ENCODE results near the gene TBC1D32. TPM values are rescaled to one million over a fixed set of nuclear protein-coding genes. Genes with fewer than 3 reads are reported as not detected.

The TBC1D32 gene
- total RNA-seq, 1 donor from 2014 or later, result 8.9 TPM

GRCh38 chr6:121093928-121094327 lies 240.4 kb downstream of the TBC1D32 start:
- no peaks in the 10 kb centered on the region for H3K79me2 ChIP-seq (ENCODE audit: insufficient read depth, low read length)
- no peaks in the 10 kb centered on the region for H3K4me1 ChIP-seq (ENCODE audit: insufficient read depth, low read length)
- H3K9me3 Mint-ChIP-seq (ENCODE audit: unreplicated experiment), result peaks cover 3% of the 10 kb centered on the region
- H3K27me3 ChIP-seq (ENCODE audit: insufficient read depth, low read length), result no peaks in the 10 kb centered on the region
- H3K27me3 Mint-ChIP-seq (ENCODE audit: low read depth, unreplicated experiment), result no peaks in the 10 kb centered on the region
- no peak for FAIRE-seq
- H3K36me3 Mint-ChIP-seq (ENCODE audit: low read depth, unreplicated experiment), result peaks cover 2% of the 10 kb centered on the region
- no peak overlapping the region for H2AFZ ChIP-seq (ENCODE audit: low read depth, low read length)
- no peaks in the 10 kb centered on the region for H3K36me3 ChIP-seq (ENCODE audit: insufficient read depth, low read length)
- DNase-seq (ENCODE audit: low read depth), result peak; percentile 65
- H3K9me3 ChIP-seq (ENCODE audit: insufficient read depth, low read depth, low read length), result no peaks in the 10 kb centered on the region
- H3K27ac Mint-ChIP-seq (ENCODE audit: unreplicated experiment), result no peak overlapping the region
- no peak overlapping the region for H3K9ac ChIP-seq (ENCODE audit: low read length)
- TF ChIP-seq EZH2 (IDR thresholded peaks at IDR 0.05; ENCODE audit: insufficient read depth, low read length) (no peak), CTCF (IDR thresholded peaks at IDR 0.05; ENCODE audit: insufficient read depth, low read depth, low read length) (no peak)
- no peaks in the 10 kb centered on the region for H4K20me1 ChIP-seq (ENCODE audit: insufficient read depth, low read length)
- H3K4me2 ChIP-seq (ENCODE audit: low read length), result no peak overlapping the region
- H3K27ac ChIP-seq (ENCODE audit: low read depth, low read length), result no peak overlapping the region
- H3K4me3 Mint-ChIP-seq (ENCODE audit: unreplicated experiment), result no peak overlapping the region
- H3K4me1 Mint-ChIP-seq (ENCODE audit: low read depth, unreplicated experiment), result peaks cover 3% of the 10 kb centered on the region
- no peak overlapping the region for H3K4me3 ChIP-seq (ENCODE audit: insufficient read depth, low read depth, low read length)

GRCh38 chr6:121090492-121090891 lies 243.8 kb downstream of the TBC1D32 start:
- Histone ChIP-seq H3K27me3 (ENCODE audit: insufficient read depth, low read length) (no peaks in the 10 kb centered on the region), H2AFZ (ENCODE audit: low read depth, low read length) (no peak overlapping the region), H3K9ac (ENCODE audit: low read length) (no peak overlapping the region), H3K4me3 (ENCODE audit: insufficient read depth, low read depth, low read length) (no peak overlapping the region), H3K4me2 (ENCODE audit: low read length) (no peak overlapping the region), H3K27ac (ENCODE audit: low read depth, low read length) (no peak overlapping the region), H3K36me3 (ENCODE audit: insufficient read depth, low read length) (no peaks in the 10 kb centered on the region), H3K9me3 (ENCODE audit: insufficient read depth, low read depth, low read length) (no peaks in the 10 kb centered on the region), H3K4me1 (ENCODE audit: insufficient read depth, low read length) (no peaks in the 10 kb centered on the region), H4K20me1 (ENCODE audit: insufficient read depth, low read length) (no peaks in the 10 kb centered on the region), H3K79me2 (ENCODE audit: insufficient read depth, low read length) (no peaks in the 10 kb centered on the region)
- TF ChIP-seq CTCF (IDR thresholded peaks at IDR 0.05; ENCODE audit: insufficient read depth, low read depth, low read length) (no peak), EZH2 (IDR thresholded peaks at IDR 0.05; ENCODE audit: insufficient read depth, low read length) (no peak)
- Mint-ChIP-seq H3K4me1 (ENCODE audit: low read depth, unreplicated experiment) (peaks cover 3% of the 10 kb centered on the region), H3K4me3 (ENCODE audit: unreplicated experiment) (no peak overlapping the region), H3K36me3 (ENCODE audit: low read depth, unreplicated experiment) (peaks cover 2% of the 10 kb centered on the region), H3K9me3 (ENCODE audit: unreplicated experiment) (no peaks in the 10 kb centered on the region), H3K27ac (ENCODE audit: unreplicated experiment) (no peak overlapping the region), H3K27me3 (ENCODE audit: low read depth, unreplicated experiment) (no peaks in the 10 kb centered on the region)
- FAIRE-seq (no peak), DNase-seq (ENCODE audit: low read depth) (no peak)

GRCh38 chr6:121086876-121087275 lies 247.4 kb downstream of the TBC1D32 start:
- Histone ChIP-seq H3K36me3 (ENCODE audit: insufficient read depth, low read length) (no peaks in the 10 kb centered on the region), H3K4me2 (ENCODE audit: low read length) (no peak overlapping the region), H4K20me1 (ENCODE audit: insufficient read depth, low read length) (no peaks in the 10 kb centered on the region), H3K79me2 (ENCODE audit: insufficient read depth, low read length) (no peaks in the 10 kb centered on the region), H3K4me1 (ENCODE audit: insufficient read depth, low read length) (no peaks in the 10 kb centered on the region), H2AFZ (ENCODE audit: low read depth, low read length) (no peak overlapping the region), H3K27me3 (ENCODE audit: insufficient read depth, low read length) (no peaks in the 10 kb centered on the region), H3K9me3 (ENCODE audit: insufficient read depth, low read depth, low read length) (no peaks in the 10 kb centered on the region), H3K27ac (ENCODE audit: low read depth, low read length) (no peak overlapping the region), H3K9ac (ENCODE audit: low read length) (no peak overlapping the region), H3K4me3 (ENCODE audit: insufficient read depth, low read depth, low read length) (no peak overlapping the region)
- H3K27ac Mint-ChIP-seq (ENCODE audit: unreplicated experiment), result no peak overlapping the region
- FAIRE-seq (no peak), DNase-seq (ENCODE audit: low read depth) (peak; percentile 1)
- H3K9me3 Mint-ChIP-seq (ENCODE audit: unreplicated experiment), result no peaks in the 10 kb centered on the region
- H3K36me3 Mint-ChIP-seq (ENCODE audit: low read depth, unreplicated experiment), result peaks cover 2% of the 10 kb centered on the region
- H3K27me3 Mint-ChIP-seq (ENCODE audit: low read depth, unreplicated experiment), result no peaks in the 10 kb centered on the region
- H3K4me1 Mint-ChIP-seq (ENCODE audit: low read depth, unreplicated experiment), result no peaks in the 10 kb centered on the region
- TF ChIP-seq CTCF (IDR thresholded peaks at IDR 0.05; ENCODE audit: insufficient read depth, low read depth, low read length), result no peak
- no peak for TF ChIP-seq EZH2 (IDR thresholded peaks at IDR 0.05; ENCODE audit: insufficient read depth, low read length)
- H3K4me3 Mint-ChIP-seq (ENCODE audit: unreplicated experiment), result no peak overlapping the region

Data from astrocyte (in vitro differentiated cells and primary cell).